ENCODE measurements around the gene FBXO40. TPM values are rescaled to one million over a fixed set of nuclear protein-coding genes. Genes with fewer than 3 reads are reported as not detected.
"Not testable (repeated sequence)": the region's sequence is repeated elsewhere in the genome, so short reads cannot be mapped to it uniquely, and the experiment has no call there.

The FBXO40 gene
- total and polyA plus RNA-seq, 2 of the 13 experiments (the other 11 are each of a cell fraction or from before 2014, with no cell fraction given), result not detected

DNA sequence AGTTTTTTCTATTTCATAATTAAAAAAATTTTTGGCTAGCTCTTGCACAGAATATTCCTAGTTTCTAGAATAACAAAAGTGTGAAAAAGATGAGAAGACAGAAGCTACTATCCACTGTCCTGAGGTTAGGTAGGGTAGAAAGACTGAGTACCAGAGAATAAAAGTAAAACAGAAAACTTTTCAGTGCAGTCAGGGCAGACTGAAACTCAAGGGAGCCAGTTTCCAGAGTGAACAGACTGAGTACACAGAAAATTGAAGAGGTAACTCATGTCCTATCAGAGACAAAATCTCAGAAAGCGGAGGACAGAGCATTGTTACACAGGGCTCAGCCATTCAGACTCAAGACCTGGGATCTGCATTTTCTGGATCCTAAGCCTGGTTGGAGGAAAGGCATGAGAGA lies 8.8 kb upstream of the FBXO40 start (continued):
- TF ChIP-seq, protein P1, sequence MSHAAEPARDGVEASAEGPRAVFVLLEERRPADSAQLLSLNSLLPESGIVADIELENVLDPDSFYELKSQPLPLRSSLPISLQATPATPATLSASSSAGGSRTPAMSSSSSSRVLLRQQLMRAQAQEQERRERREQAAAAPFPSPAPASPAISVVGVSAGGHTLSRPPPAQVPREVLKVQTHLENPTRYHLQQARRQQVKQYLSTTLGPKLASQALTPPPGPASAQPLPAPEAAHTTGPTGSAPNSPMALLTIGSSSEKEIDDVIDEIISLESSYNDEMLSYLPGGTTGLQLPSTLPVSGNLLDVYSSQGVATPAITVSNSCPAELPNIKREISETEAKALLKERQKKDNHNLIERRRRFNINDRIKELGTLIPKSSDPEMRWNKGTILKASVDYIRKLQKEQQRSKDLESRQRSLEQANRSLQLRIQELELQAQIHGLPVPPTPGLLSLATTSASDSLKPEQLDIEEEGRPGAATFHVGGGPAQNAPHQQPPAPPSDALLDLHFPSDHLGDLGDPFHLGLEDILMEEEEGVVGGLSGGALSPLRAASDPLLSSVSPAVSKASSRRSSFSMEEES (CRISPR knock-in tag; IDR thresholded peaks at IDR 0.05), result no peak
- TF ChIP-seq, protein P2, sequence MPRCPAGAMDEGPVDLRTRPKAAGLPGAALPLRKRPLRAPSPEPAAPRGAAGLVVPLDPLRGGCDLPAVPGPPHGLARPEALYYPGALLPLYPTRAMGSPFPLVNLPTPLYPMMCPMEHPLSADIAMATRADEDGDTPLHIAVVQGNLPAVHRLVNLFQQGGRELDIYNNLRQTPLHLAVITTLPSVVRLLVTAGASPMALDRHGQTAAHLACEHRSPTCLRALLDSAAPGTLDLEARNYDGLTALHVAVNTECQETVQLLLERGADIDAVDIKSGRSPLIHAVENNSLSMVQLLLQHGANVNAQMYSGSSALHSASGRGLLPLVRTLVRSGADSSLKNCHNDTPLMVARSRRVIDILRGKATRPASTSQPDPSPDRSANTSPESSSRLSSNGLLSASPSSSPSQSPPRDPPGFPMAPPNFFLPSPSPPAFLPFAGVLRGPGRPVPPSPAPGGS (CRISPR knock-in tag; IDR thresholded peaks at IDR 0.05), result no peak
- TF ChIP-seq, protein P3, sequence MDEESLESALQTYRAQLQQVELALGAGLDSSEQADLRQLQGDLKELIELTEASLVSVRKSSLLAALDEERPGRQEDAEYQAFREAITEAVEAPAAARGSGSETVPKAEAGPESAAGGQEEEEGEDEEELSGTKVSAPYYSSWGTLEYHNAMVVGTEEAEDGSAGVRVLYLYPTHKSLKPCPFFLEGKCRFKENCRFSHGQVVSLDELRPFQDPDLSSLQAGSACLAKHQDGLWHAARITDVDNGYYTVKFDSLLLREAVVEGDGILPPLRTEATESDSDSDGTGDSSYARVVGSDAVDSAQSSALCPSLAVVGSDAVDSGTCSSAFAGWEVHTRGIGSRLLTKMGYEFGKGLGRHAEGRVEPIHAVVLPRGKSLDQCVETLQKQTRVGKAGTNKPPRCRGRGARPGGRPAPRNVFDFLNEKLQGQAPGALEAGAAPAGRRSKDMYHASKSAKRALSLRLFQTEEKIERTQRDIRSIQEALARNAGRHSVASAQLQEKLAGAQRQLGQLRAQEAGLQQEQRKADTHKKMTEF (CRISPR knock-in tag; IDR thresholded peaks at IDR 0.05), result no peak
- TF ChIP-seq NFIB (CRISPR knock-in tag; IDR thresholded peaks at IDR 0.05; ENCODE audit: borderline replicate concordance) (no peak), NR3C1 (CRISPR knock-in tag; IDR thresholded peaks at IDR 0.05) (no peak), KDM5B (CRISPR knock-in tag; IDR thresholded peaks at IDR 0.05; ENCODE audit: borderline replicate concordance) (no peak), RBAK (CRISPR knock-in tag; IDR thresholded peaks at IDR 0.05) (no peak), TARDBP (CRISPR knock-in tag; IDR thresholded peaks at IDR 0.05) (no peak), REPIN1 (CRISPR knock-in tag; IDR thresholded peaks at IDR 0.05; ENCODE audit: borderline replicate concordance, low read depth) (no peak)
- TF ChIP-seq, protein P4, sequence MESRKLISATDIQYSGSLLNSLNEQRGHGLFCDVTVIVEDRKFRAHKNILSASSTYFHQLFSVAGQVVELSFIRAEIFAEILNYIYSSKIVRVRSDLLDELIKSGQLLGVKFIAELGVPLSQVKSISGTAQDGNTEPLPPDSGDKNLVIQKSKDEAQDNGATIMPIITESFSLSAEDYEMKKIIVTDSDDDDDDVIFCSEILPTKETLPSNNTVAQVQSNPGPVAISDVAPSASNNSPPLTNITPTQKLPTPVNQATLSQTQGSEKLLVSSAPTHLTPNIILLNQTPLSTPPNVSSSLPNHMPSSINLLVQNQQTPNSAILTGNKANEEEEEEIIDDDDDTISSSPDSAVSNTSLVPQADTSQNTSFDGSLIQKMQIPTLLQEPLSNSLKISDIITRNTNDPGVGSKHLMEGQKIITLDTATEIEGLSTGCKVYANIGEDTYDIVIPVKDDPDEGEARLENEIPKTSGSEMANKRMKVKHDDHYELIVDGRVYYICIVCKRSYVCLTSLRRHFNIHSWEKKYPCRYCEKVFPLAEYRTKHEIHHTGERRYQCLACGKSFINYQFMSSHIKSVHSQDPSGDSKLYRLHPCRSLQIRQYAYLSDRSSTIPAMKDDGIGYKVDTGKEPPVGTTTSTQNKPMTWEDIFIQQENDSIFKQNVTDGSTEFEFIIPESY (CRISPR knock-in tag; IDR thresholded peaks at IDR 0.05), result no peak
- TF ChIP-seq, protein P5, sequence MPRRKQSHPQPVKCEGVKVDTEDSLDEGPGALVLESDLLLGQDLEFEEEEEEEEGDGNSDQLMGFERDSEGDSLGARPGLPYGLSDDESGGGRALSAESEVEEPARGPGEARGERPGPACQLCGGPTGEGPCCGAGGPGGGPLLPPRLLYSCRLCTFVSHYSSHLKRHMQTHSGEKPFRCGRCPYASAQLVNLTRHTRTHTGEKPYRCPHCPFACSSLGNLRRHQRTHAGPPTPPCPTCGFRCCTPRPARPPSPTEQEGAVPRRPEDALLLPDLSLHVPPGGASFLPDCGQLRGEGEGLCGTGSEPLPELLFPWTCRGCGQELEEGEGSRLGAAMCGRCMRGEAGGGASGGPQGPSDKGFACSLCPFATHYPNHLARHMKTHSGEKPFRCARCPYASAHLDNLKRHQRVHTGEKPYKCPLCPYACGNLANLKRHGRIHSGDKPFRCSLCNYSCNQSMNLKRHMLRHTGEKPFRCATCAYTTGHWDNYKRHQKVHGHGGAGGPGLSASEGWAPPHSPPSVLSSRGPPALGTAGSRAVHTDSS (CRISPR knock-in tag; conservative IDR thresholded peaks at IDR 0.05), result no peak
- TF ChIP-seq, protein P6, sequence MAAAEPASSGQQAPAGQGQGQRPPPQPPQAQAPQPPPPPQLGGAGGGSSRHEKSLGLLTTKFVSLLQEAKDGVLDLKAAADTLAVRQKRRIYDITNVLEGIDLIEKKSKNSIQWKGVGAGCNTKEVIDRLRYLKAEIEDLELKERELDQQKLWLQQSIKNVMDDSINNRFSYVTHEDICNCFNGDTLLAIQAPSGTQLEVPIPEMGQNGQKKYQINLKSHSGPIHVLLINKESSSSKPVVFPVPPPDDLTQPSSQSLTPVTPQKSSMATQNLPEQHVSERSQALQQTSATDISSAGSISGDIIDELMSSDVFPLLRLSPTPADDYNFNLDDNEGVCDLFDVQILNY (CRISPR knock-in tag; conservative IDR thresholded peaks at IDR 0.05), result no peak

DNA sequence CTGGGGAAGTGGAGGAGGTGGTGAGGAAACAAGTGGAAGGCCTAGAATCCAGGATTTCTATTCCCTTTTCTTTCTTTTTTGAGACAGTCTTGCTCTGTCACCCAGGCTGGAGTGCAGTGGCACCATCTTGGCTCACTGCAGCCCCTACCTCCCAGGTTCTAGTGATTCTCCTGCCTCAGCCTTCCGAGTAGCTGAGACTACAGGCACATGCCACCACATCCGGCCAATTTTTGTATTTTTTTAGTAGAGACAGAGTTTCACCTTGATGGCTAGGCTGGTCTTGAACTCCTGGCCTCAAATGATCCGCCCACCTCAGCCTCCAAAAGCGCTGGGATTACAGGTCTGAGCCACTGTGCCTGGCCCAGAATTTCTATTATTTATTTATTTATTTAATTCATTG lies 627 bp downstream of the FBXO40 start:
- intact Hi-C loops (cut with micrococcal nuclease; ENCODE audit: unreplicated experiment); BruUV-seq (replicated peaks); H3K4me3 ChIP-seq (replicated peaks in 1 of 3; ENCODE audit: insufficient read depth in 1 of 3, low read depth in 2 of 3, low read length in 3 of 3); H2AFZ ChIP-seq (ENCODE audit: low read length); POLR2A ChIA-PET; in situ Hi-C loops (cut with HindIII; ENCODE audit: extremely low pct_ligation_motif_present, low pct_unique_long_range_greater_than_20kb); FAIRE-seq; CTCF ChIA-PET (ENCODE audit: low intra/inter-chr PET ratio, low total read pairs); H3K27me3 ChIP-seq (ENCODE audit: control insufficient read depth in 1 of 2, insufficient read depth in 2 of 2, low read length in 2 of 2); DNase-seq (ENCODE audit: low spot score); H3K79me2 ChIP-seq (ENCODE audit: insufficient read depth, low read length); H4K20me1 ChIP-seq (ENCODE audit: insufficient read depth, low read length); H3K27ac ChIP-seq (ENCODE audit: extremely low read length, insufficient read depth, low read length); H3K9me3 ChIP-seq (ENCODE audit: low read length); H3K4me2 ChIP-seq (ENCODE audit: low read depth, low read length); H3K36me3 ChIP-seq (replicated peaks in 1 of 2; ENCODE audit: control insufficient read depth in 1 of 2, insufficient read depth in 2 of 2, low read length in 2 of 2); H3K9ac ChIP-seq (ENCODE audit: insufficient read depth, low read depth, low read length); ATAC-seq: not testable (repeated sequence)
- H3K4me1 ChIP-seq (ENCODE audit: insufficient read depth, low read length), result peaks cover 13% of the 10 kb centered on the region
- 84% methylated on average over 4 of the region's 4 CpGs for WGBS (ENCODE audit: low lambda C conversion rate)

Measured in HepG2 (cell line).